Left ventricle myocardium superior (tissue), 1 donor: ENCODE results near the gene BRMS1. TPM values are rescaled to one million over a fixed set of nuclear protein-coding genes. Genes with fewer than 3 reads are reported as not detected.
A peak's percentile ranks its signal among the peaks of the same experiment; 100 is the strongest.

Source experiments
- ATAC-seq: fragments of 200-7000 bp; cut with Tn5 transposase; one replicate; pipeline ENCODE4 v1.9.1; 2020; ENCODE audit warnings: mild to moderate bottlenecking, moderate library complexity
- DNase-seq: peaks from one replicate; pipeline ENCODE4 v3.0.0-alpha.2; 2020
- intact Hi-C: fragments of 100-400 bp; cut with micrococcal nuclease; formaldehyde crosslinking; loops from one replicate; pipeline ENCODE4 v1.11.0; 2022
- total RNA-seq: library from RNA; stranded (reverse); fragmentation: NEBNext Ultra II Directional; extraction: Animal tissue kit (Norgen Biotek cat#: 25700); gene quantifications from one replicate; pipeline ENCODE4 v1.2.1, GENCODE V29; 2021
- donor health status: DM: no; HTN: yes; CAD: no; lungs with severe emphysema.

The BRMS1 gene
- total RNA-seq, 1 donor from 2014 or later: 14.7 TPM

GRCh38 chr11:66339162-66339675, 5.7 kb downstream of the BRMS1 start:
- DNase-seq (no peak), ATAC-seq (no peak)
- intact Hi-C loops: no loop called here

- intact Hi-C loops: no loop called here
- ATAC-seq (no peak), DNase-seq (no peak)
These were observed 6.4 kb downstream of the BRMS1 start for GRCh38 chr11:66338276-66339161.

- ATAC-seq (peak; percentile 4), DNase-seq (no peak)
- intact Hi-C loops: no loop called here
These were observed 7.6 kb downstream of the BRMS1 start for GRCh38 chr11:66337103-66337899.

- DNase-seq: peak; percentile 59
- intact Hi-C loops: no loop called here
- ATAC-seq: peak; percentile 70
These were observed 8.4 kb downstream of the BRMS1 start, which contains the start of gene RIN1 for GRCh38 chr11:66336234-66337102. Gene RIN1 (minus strand): TSS chr11:66336434. CDS start chr11:66336402, 32 bp downstream.

- ATAC-seq: peak; percentile 29
- peak; percentile 41 for DNase-seq
- intact Hi-C loops: no loop called here
These were observed 9.2 kb downstream of the BRMS1 start for GRCh38 chr11:66335531-66336233.

GRCh38 chr11:66334605-66335442, 10.1 kb downstream of the BRMS1 start:
- DNase-seq (no peak), ATAC-seq (no peak)
- intact Hi-C loops: no loop called here

GRCh38 chr11:66333896-66334604, 10.9 kb downstream of the BRMS1 start:
- intact Hi-C loops: no loop called here
- DNase-seq: no peak
- no peak for ATAC-seq

GRCh38 chr11:66333220-66333877, 11.6 kb downstream of the BRMS1 start:
- DNase-seq: no peak
- intact Hi-C loops: no loop called here
- no peak for ATAC-seq

- no peak for DNase-seq
- ATAC-seq: no peak
- intact Hi-C loops: no loop called here
These were observed 12.3 kb downstream of the BRMS1 start for GRCh38 chr11:66332371-66333219.

- peak; percentile 13 for DNase-seq
- no peak for ATAC-seq
- intact Hi-C loops: no loop called here
These were observed 13.1 kb downstream of the BRMS1 start for GRCh38 chr11:66331542-66332370.

GRCh38 chr11:66330931-66331330, 14.0 kb downstream of the BRMS1 start:
- intact Hi-C loops: no loop called here
- DNase-seq (peak; percentile 23), ATAC-seq (no peak)

- DNase-seq (no peak), ATAC-seq (no peak)
- intact Hi-C loops: no loop called here
These were observed 15.7 kb downstream of the BRMS1 start for GRCh38 chr11:66329165-66329673.

- intact Hi-C loops: loop anchor here (1.0 kb wide), 1 partner anchor 16 kb away; no protein-coding TSS in a partner anchor
- peak; percentile 75 for ATAC-seq
- peak; percentile 86 for DNase-seq
These were observed 16.4 kb downstream of the BRMS1 start for GRCh38 chr11:66328302-66329144.

GRCh38 chr11:66328031-66328301, 16.9 kb downstream of the BRMS1 start:
- ATAC-seq (peak; percentile 2), DNase-seq (peak; percentile 35)
- intact Hi-C loops: loop anchor here (1.0 kb wide), 1 partner anchor 16 kb away; no protein-coding TSS in a partner anchor
